PFSK-1 (cell line): Measurements from ENCODE around the gene B4GALT6.

Experiments
- POLR2AphosphoS5 ChIP-seq: IDR thresholded peaks from 2 replicates; pipeline ENCODE4 v1.6.1; 2012; ENCODE audit warnings: low read depth, mild to moderate bottlenecking, control low read depth, low read length, moderate library complexity
- REST ChIP-seq, 2 experiments: IDR thresholded peaks; 2 replicates each; pipeline versions ENCODE4 v1.6.1 to v1.8.0; 2011 to 2012; ENCODE audit warnings: low read depth in 2 of 2, low read length in 2 of 2, control low read depth in 1 of 2, inconsistent platforms in 1 of 2, mild to moderate bottlenecking in 1 of 2, moderate library complexity in 1 of 2; ENCODE audit not compliant: insufficient read depth in 1 of 2
- SIN3A ChIP-seq: IDR thresholded peaks from 2 replicates; pipeline ENCODE4 v1.6.1; 2012; ENCODE audit warnings: mild to moderate bottlenecking, low read length, moderate library complexity, borderline replicate concordance; ENCODE audit not compliant: insufficient read depth
- TAF1 ChIP-seq: IDR thresholded peaks from 2 replicates; pipeline ENCODE4 v1.6.1; 2012; ENCODE audit warnings: low read length, control low read depth, borderline replicate concordance; ENCODE audit not compliant: insufficient read depth

DNA sequence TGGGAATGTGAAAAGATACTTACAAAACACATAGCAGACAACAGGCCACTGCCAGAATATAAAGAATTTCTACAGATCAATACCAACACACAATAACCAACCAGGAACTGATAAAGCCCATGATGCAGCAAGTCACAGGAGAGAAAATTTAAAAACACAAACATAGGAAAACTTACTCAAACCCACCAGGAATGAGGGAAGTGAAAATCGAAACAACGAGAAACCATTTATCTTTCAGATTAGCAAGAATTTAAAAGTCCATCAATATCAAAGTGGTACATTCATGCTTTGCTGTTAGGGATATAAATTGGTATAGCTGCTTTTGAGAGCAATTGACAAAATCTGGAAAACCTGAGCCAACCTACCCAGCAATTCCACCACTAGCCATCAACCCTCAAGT, 27.6 kb downstream of the B4GALT6 start:
- no peak for TF ChIP-seq POLR2AphosphoS5
- no peak for TF ChIP-seq REST (IDR thresholded peaks at IDR 0.05; ENCODE audit: insufficient read depth in 1 of 2, low read depth in 2 of 2, low read length in 2 of 2)
- TF ChIP-seq TAF1 = no peak
- no peak for TF ChIP-seq SIN3A
